Neural cell (in vitro differentiated cells): ENCODE data around the gene ING4. TPM values are rescaled to one million over a fixed set of nuclear protein-coding genes. Genes with fewer than 3 reads are reported as not detected.

ENCODE experiments used
- H2AFZ ChIP-seq: fragments of 200-600, 300-800 bp; sonication (generic), shearing (Covaris generic); 2 replicates; pipeline ENCODE4 v1.6.0; 2014; ENCODE audit warnings: low read depth, mild to moderate bottlenecking, antibody characterized with exemption, low read length, moderate library complexity
- H3F3A ChIP-seq: fragments of 200-600 bp; shearing (Covaris generic); 2 replicates; pipeline ENCODE4 v1.6.1; 2016; ENCODE audit warnings: mild to moderate bottlenecking, moderate library complexity, mixed read lengths, antibody characterized with exemption, low read length; ENCODE audit not compliant: insufficient read depth, poor library complexity, severe bottlenecking
- H3K27ac ChIP-seq: fragments of 200-600, 300-800 bp; sonication (generic), shearing (Covaris generic); 2 replicates; pipeline ENCODE4 v1.5.1; 2014; ENCODE audit warnings: mild to moderate bottlenecking, low read length, moderate library complexity
- H3K27me3 ChIP-seq: fragments of 300-800, 200-600 bp; sonication (generic), shearing (Covaris generic); 2 replicates; pipeline ENCODE4 v1.6.0; 2014; ENCODE audit warnings: mild to moderate bottlenecking, low read depth, low read length, moderate library complexity; ENCODE audit not compliant: insufficient read depth
- H3K36me3 ChIP-seq: fragments of 300-800, 200-600 bp; sonication (generic), shearing (Covaris generic); 2 replicates; pipeline ENCODE4 v1.5.1; 2014; ENCODE audit warnings: mild to moderate bottlenecking, antibody characterized with exemption, low read length, moderate library complexity; ENCODE audit not compliant: insufficient read depth
- H3K4me2 ChIP-seq: fragments of 300-800, 200-600 bp; sonication (generic), shearing (Covaris generic); 2 replicates; pipeline ENCODE4 v1.6.0; 2014; ENCODE audit warnings: mild to moderate bottlenecking, low read length
- H3K4me3 ChIP-seq: fragments of 300-800, 200-600 bp; sonication (generic), shearing (Covaris generic); 2 replicates; pipeline ENCODE4 v1.5.1; 2014; ENCODE audit warnings: mild to moderate bottlenecking, low read length, moderate library complexity
- H3K79me2 ChIP-seq: fragments of 200-600 bp; shearing (Covaris generic); replicated peaks from 2 replicates; pipeline ENCODE4 v1.6.0; 2014; ENCODE audit warnings: mild to moderate bottlenecking, low read length, moderate library complexity; ENCODE audit not compliant: insufficient read depth
- H3K9ac ChIP-seq: fragments of 300-800, 200-600 bp; sonication (generic), shearing (Covaris generic); 2 replicates; pipeline ENCODE4 v1.6.1; 2016; ENCODE audit warnings: mild to moderate bottlenecking, low read length, mixed read lengths
- H3K9me2 ChIP-seq: fragments of 200-600 bp; shearing (Covaris generic); 2 replicates; pipeline ENCODE4 v1.6.1; 2016; ENCODE audit warnings: mild to moderate bottlenecking, low read length, mixed read lengths; ENCODE audit not compliant: insufficient read depth
- H3K9me3 ChIP-seq: fragments of 200-600, 300-800 bp; sonication (generic), shearing (Covaris generic); 2 replicates; pipeline ENCODE4 v1.6.1; 2016; ENCODE audit warnings: mild to moderate bottlenecking, mixed run types, low read length, moderate library complexity, mixed read lengths
- H4K20me1 ChIP-seq: fragments of 200-600 bp; shearing (Covaris generic); 2 replicates; pipeline ENCODE4 v1.6.1; 2016; ENCODE audit warnings: mild to moderate bottlenecking, mixed run types; ENCODE audit not compliant: insufficient read depth
- CTCF ChIP-seq: fragments of 450-650 bp; IDR thresholded peaks from 2 replicates; pipeline ENCODE4 v1.5.1; 2014; ENCODE audit warnings: antibody characterized with exemption, mild to moderate bottlenecking, moderate library complexity; ENCODE audit not compliant: poor library complexity, severe bottlenecking
- EP300 ChIP-seq: fragments of 450-650 bp; conservative IDR thresholded peaks from 2 replicates; pipeline ENCODE4 v1.6.1; 2014; ENCODE audit warnings: antibody characterized with exemption, mild to moderate bottlenecking, moderate library complexity; ENCODE audit not compliant: poor library complexity, severe bottlenecking
- EZH2 ChIP-seq: fragments of 200-600, 300-800 bp; shearing (Covaris generic), sonication (generic); IDR thresholded peaks from 2 replicates; pipeline ENCODE4 v1.6.1; 2014; ENCODE audit warnings: antibody characterized with exemption, low read length, borderline replicate concordance, mild to moderate bottlenecking; ENCODE audit not compliant: insufficient read depth, poor library complexity, severe bottlenecking
- MXI1 ChIP-seq: fragments of 450-650 bp; conservative IDR thresholded peaks from 2 replicates; pipeline ENCODE4 v1.6.1; 2014; ENCODE audit warnings: antibody characterized with exemption, mild to moderate bottlenecking; ENCODE audit not compliant: poor library complexity, severe bottlenecking
- POLR2AphosphoS5 ChIP-seq: IDR thresholded peaks from 2 replicates; pipeline ENCODE4 v1.6.1; 2012
- RAD21 ChIP-seq: fragments of 450-650 bp; conservative IDR thresholded peaks from 2 replicates; pipeline ENCODE4 v1.6.1; 2014; ENCODE audit warnings: antibody characterized with exemption, mild to moderate bottlenecking, moderate library complexity
- REST ChIP-seq: IDR thresholded peaks from 2 replicates; pipeline ENCODE4 v1.6.1; 2012; ENCODE audit warnings: borderline replicate concordance
- SMC3 ChIP-seq: fragments of 450-650 bp; conservative IDR thresholded peaks from 2 replicates; pipeline ENCODE4 v1.6.1; 2014; ENCODE audit warnings: antibody characterized with exemption, mild to moderate bottlenecking, moderate library complexity; ENCODE audit not compliant: poor library complexity
- TAF1 ChIP-seq: IDR thresholded peaks from 2 replicates; pipeline ENCODE4 v1.6.1; 2012; ENCODE audit warnings: low read depth
- polyA plus RNA-seq: library from polyadenylated mRNA; depleted of rRNA; stranded (reverse); fragments of >200 nt; gene quantifications from 2 replicates; pipeline ENCODE4 v1.2.3, GENCODE V29; 2014

ING4 gene
- polyA plus RNA-seq, 1 donor from 2014 or later, result 540 TPM

DNA sequence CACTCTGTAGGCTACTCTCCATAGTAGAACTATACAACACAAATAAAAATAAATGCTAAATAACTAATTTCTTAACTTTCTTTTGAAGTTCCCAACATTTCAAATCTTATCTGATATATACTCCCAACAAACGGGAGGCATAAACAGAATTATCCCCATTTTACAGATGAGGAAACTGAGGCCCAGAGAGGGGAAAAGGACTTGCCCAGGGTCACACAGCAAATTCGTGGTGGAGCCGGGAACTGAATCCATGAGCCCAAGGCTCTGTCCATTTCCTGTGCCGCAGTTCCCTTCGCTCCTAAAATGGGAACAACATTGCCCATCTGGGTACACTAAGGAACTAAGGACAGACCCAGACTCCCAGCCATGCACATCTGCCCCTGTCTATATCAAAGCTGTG, 14.0 kb upstream of the ING4 start:
- Histone ChIP-seq H3K9ac (no peak overlapping the region), H3K79me2 (peaks cover 13% of the 10 kb centered on the region), H3K9me2 (no peaks in the 10 kb centered on the region), H4K20me1 (no peaks in the 10 kb centered on the region), H3K4me3 (no peak overlapping the region), H3K36me3 (no peaks in the 10 kb centered on the region), H2AFZ (no peak overlapping the region), H3K27me3 (no peaks in the 10 kb centered on the region), H3K27ac (no peak overlapping the region), H3K4me2 (no peak overlapping the region), H3K9me3 (no peaks in the 10 kb centered on the region), H3F3A (no peaks in the 10 kb centered on the region)
- no peak for TF ChIP-seq RAD21
- no peak for TF ChIP-seq REST
- TF ChIP-seq TAF1, result no peak
- no peak for TF ChIP-seq SMC3

DNA sequence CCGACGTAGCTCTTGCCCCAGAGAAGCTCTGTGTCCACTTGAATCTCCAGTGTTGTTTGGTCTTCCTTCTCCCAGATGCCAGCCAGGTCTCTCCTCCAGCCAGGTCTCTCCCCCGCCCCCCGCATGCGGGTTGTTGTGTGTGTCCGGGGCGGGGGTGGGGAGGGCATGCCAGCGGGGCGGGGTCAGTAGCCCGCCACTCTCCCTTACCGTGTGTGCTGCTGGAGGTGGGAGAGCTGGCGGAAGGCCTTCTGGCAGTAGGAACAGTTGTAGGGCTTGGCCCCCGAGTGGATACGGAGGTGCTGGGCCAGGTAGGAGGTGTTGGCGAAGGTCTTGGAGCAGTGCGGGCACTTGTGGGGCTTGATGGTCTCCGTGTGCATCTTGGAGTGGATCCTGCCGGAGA, 9.2 kb upstream of the ING4 start:
- Histone ChIP-seq H3K9ac (no peak overlapping the region), H3K27ac (no peak overlapping the region), H3K36me3 (peaks cover 9% of the 10 kb centered on the region), H4K20me1 (no peaks in the 10 kb centered on the region), H3K9me2 (no peaks in the 10 kb centered on the region), H3K9me3 (no peaks in the 10 kb centered on the region), H3K4me3 (no peak overlapping the region), H3F3A (no peaks in the 10 kb centered on the region), H3K27me3 (no peaks in the 10 kb centered on the region), H3K79me2 (no peaks in the 10 kb centered on the region), H3K4me2 (no peak overlapping the region), H2AFZ (no peak overlapping the region)
- no peak for TF ChIP-seq MXI1
- no peak for TF ChIP-seq EZH2
- no peak for TF ChIP-seq EP300
- no peak for TF ChIP-seq TAF1
- TF ChIP-seq SMC3, result no peak
- TF ChIP-seq CTCF, result no peak
- no peak for TF ChIP-seq RAD21
- no peak for TF ChIP-seq REST
- no peak for TF ChIP-seq POLR2AphosphoS5
